GM12865 (cell line): ENCODE measurements around the gene CTXND2.

Experiments used
- DNase-seq: peaks from one replicate; pipeline ENCODE4 v3.0.0; 2010; ENCODE audit warnings: low read depth
- H3K4me3 ChIP-seq: 2 replicates; pipeline ENCODE4 v1.5.1; 2011; ENCODE audit warnings: mild to moderate bottlenecking, low read depth, low read length, control low read depth
- TF ChIP-seq, protein P1 (sequence below): IDR thresholded peaks from 2 replicates; pipeline ENCODE4 v1.5.1; 2011; ENCODE audit warnings: low read length, control low read depth, low read depth, inconsistent platforms; ENCODE audit not compliant: insufficient read depth; ENCODE audit errors: missing control alignments

The CTXND2 gene

DNA sequence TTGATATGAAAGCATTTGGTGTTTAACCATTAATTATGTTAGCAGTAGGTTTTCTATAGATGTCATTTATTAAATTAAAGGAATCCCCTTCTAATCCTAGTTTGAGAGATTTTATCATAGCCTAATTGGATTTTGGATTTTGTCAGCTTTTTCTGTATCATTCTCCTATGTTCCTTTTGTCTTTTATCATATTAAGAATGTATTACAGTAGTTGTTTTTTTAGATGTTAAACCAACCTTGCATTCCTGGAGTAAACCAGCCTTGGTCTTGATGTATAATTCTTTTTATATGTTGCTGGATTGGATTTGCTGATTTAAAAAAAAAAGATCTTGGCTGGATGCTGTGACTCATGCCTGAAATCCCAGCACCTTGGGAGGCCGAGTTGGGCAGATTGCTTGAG is 44.8 kb downstream of the CTXND2 start:
- TF ChIP-seq, protein P1, sequence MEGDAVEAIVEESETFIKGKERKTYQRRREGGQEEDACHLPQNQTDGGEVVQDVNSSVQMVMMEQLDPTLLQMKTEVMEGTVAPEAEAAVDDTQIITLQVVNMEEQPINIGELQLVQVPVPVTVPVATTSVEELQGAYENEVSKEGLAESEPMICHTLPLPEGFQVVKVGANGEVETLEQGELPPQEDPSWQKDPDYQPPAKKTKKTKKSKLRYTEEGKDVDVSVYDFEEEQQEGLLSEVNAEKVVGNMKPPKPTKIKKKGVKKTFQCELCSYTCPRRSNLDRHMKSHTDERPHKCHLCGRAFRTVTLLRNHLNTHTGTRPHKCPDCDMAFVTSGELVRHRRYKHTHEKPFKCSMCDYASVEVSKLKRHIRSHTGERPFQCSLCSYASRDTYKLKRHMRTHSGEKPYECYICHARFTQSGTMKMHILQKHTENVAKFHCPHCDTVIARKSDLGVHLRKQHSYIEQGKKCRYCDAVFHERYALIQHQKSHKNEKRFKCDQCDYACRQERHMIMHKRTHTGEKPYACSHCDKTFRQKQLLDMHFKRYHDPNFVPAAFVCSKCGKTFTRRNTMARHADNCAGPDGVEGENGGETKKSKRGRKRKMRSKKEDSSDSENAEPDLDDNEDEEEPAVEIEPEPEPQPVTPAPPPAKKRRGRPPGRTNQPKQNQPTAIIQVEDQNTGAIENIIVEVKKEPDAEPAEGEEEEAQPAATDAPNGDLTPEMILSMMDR: no peak
- DNase-seq: peak; percentile 28
- H3K4me3 ChIP-seq: no peak overlapping the region

DNA sequence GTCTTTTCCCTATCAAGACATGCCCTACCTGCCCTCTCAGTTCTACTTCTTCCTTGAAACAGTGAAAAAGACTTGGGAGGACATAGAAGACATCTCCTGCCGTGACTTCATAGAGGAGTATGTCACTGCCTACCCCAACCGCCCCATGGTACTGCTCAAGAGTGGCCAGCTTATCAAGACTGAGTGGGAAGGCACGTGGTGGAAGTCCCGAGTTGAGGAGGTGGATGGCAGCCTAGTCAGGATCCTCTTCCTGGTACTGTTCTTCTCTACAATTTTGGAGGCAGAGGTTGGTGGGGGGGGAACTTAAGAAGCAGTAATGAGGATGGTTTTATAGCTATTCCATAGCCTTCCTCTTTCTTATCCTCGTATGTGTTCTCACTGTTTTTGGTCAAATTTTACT is 57.9 kb downstream of the CTXND2 start:
- DNase-seq: no peak
- TF ChIP-seq, protein P1: no peak

DNA sequence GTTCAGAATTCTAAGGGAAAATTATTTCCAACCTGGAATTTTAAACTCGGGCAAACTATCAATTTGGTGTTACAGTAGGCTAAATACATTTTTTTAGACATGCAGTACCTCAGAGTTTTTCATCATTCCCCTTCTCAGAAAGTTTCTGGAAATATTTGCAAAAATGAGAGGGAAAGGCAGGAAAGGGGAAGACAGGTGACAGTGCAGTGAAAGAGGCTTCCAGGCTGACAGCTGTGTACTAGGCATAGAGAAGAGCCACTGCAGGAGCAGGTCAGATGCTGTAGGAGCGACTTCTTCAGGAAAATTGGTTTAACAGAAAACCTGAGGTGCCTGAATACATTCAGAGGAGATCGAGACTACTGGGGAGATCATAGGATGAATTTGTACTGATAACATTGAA is 67.8 kb downstream of the CTXND2 start:
- TF ChIP-seq, protein P1: no peak
- DNase-seq: no peak
- no peak overlapping the region for H3K4me3 ChIP-seq

More for the DNA sequence above, 57.9 kb downstream of the CTXND2 start:
- H3K4me3 ChIP-seq: no peak overlapping the region

DNA sequence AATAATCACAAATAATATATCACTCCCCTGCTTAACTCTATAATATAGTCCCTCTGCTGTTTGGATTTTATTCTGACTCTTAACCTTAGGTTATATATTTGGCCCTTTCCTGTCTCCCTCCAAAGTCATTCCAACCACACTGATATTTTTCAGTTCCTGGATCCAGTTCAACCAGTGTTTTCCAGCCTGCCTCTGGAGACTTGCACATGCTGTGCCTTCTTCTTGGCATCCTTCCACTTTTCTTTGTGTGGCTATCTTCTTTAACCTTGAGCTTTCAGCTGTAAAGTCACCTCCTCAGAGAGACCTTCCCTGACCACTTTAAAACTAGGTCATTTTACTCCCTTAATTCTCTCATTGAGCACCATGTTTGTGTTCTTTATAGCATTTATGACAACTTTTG is 68.3 kb downstream of the CTXND2 start:
- TF ChIP-seq, protein P1: no peak
- no peak overlapping the region for H3K4me3 ChIP-seq
- no peak for DNase-seq

DNA sequence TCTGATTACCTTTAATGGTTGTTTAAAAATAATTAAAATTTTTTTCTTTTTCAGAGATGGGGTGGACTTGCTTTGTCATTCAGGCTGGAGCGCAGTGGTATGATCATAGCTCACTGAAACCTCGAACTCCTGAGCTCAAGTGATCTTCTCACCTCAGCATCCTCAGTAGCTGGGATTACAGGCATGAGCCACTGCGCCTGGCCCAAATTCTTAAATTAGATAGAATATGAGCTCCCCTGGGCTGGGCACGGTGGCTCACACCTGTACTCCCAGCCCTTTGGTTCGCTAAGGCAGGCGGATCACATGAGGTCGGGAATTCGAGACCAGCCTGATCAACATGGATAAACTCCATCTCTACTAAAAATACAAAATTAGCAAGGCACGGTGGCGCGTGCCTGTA is 70.7 kb downstream of the CTXND2 start:
- no peak overlapping the region for H3K4me3 ChIP-seq
- TF ChIP-seq, protein P1: no peak
- no peak for DNase-seq

DNA sequence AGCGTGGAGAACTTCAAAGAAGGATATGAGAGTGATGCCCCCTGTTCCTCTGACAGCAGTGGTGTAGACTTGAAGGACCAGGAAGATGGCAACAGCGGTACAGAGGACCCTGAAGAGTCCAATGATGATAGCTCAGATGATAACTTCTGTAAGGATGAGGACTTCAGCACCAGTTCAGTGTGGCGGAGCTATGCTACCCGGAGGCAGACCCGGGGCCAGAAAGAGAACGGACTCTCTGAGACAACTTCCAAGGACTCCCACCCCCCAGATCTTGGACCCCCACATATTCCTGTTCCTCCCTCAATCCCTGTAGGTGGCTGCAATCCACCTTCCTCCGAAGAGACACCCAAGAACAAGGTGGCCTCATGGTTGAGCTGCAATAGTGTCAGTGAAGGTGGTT is 73.7 kb downstream of the CTXND2 start:
- DNase-seq: no peak
- H3K4me3 ChIP-seq: no peak overlapping the region
- TF ChIP-seq, protein P1: no peak

DNA sequence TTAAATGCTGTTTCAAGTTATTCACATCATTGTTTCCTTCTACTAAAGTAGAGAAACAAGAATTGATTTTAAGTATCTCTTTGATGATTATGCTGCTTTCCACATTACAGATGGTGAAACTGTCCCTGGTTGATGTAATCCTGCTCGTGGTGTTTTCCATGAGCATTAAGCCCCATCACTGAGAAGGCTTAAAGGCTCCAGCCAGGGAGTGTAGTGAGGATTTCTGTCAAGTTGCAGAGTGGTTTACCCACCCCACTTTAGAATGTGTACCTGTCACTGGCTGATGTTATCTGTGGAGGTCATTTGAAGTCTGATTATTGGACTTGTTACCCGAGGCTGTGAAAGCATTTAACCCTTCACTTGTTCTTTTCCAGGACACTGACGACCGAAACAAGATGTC is 74.8 kb downstream of the CTXND2 start:
- TF ChIP-seq, protein P1: no peak
- DNase-seq: no peak
- no peak overlapping the region for H3K4me3 ChIP-seq
